H7 (cell line): ENCODE measurements around the gene CDK4. TPM values are rescaled to one million over a fixed set of nuclear protein-coding genes. Genes with fewer than 3 reads are reported as not detected.
"Not testable (repeated sequence)": the region's sequence is repeated elsewhere in the genome, so short reads cannot be mapped to it uniquely, and the experiment has no call there.

ENCODE experiments used
- DNase-seq: peaks from one replicate; pipeline ENCODE4 v3.0.0; 2012
- H3K27me3 ChIP-seq: 2 replicates; pipeline ENCODE4 v1.6.0; 2011; ENCODE audit warnings: mild to moderate bottlenecking, low read length; ENCODE audit not compliant: control insufficient read depth, insufficient read depth
- H3K36me3 ChIP-seq: replicated peaks from 2 replicates; pipeline ENCODE4 v1.5.1; 2011; ENCODE audit warnings: low read length; ENCODE audit not compliant: control insufficient read depth, insufficient read depth
- H3K4me3 ChIP-seq: 2 replicates; pipeline ENCODE4 v1.5.1; 2011; ENCODE audit warnings: low read depth, mild to moderate bottlenecking, control low read depth, low read length, moderate library complexity; ENCODE audit not compliant: insufficient read depth
- total RNA-seq: library from RNA; depleted of rRNA; stranded (reverse); fragments of >200 nt; shearing (Covaris generic); gene quantifications from 2 replicates; pipeline ENCODE4 v1.2.3, GENCODE V29; 2014

Gene CDK4
- total RNA-seq, 1 experiment from 2014 or later = 275 TPM

DNA sequence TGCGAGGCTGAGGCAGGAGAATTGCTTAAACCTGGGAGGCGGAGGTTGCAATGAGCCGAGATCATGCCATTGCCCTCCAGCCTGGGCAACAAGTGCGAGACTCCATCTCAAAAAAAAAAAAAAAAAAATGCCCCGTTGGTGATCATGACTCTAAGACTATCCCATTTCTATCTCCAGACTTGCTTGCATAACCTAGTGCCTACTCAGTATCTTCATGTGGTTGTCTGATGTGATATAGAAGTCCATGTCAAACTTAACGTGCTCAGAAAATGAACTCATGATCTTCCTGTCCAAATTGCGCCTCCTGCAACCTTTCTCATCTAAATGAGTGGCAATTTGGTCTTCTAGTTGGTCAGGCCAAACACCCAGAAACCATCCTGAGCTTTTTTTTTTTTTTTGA is 25.8 kb upstream of the CDK4 start:
- no peaks in the 10 kb centered on the region; the same call in 1 of the 2 replicates for H3K36me3 ChIP-seq
- no peak for DNase-seq
- peaks cover under 1% of the 10 kb centered on the region for H3K27me3 ChIP-seq
- H3K4me3 ChIP-seq = no peak overlapping the region

DNA sequence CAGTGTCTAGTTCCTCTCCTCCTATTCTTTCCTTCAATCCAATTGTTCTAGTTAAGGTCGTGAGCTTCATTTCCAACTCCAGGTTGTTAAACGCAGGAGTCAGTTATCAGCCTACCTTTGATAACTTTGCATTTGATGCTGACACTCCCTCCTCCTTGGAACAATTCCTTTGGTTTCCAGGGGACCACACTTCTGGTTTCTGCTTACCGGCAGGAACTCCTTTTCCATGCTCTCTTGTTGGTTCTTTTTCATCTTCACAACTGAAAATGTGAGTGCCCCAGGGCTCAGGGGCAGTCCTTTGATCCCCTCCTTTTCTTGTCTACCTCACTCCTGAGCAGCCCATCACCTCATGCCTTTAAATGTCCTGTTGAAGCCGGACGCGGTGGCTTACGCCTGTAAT is 25.3 kb upstream of the CDK4 start:
- no peaks in the 10 kb centered on the region; the same call in 1 of the 2 replicates for H3K36me3 ChIP-seq
- H3K27me3 ChIP-seq = peaks cover 3% of the 10 kb centered on the region
- no peak overlapping the region for H3K4me3 ChIP-seq
- no peak for DNase-seq

DNA sequence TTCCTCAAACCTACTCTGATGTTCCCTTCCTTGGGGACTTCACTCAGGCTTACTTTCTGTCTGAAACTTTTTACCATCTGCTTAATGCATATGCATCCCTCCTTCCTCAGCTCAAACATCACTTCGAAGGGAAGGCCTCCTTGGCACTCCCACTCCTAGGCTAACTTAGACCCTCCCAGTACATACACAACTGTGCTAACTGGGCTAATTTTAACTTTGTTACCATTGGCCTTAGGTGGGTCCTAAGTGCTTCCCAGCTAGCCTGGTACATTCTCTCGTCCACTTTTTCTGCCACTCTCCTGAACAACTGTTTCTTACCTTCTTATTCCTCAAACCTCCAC is 24.1 kb upstream of the CDK4 start:
- DNase-seq = no peak
- Histone ChIP-seq H3K27me3 (peaks cover 3% of the 10 kb centered on the region), H3K36me3 (no peaks in the 10 kb centered on the region; the same call in 1 of the 2 replicates), H3K4me3 (no peak overlapping the region)

DNA sequence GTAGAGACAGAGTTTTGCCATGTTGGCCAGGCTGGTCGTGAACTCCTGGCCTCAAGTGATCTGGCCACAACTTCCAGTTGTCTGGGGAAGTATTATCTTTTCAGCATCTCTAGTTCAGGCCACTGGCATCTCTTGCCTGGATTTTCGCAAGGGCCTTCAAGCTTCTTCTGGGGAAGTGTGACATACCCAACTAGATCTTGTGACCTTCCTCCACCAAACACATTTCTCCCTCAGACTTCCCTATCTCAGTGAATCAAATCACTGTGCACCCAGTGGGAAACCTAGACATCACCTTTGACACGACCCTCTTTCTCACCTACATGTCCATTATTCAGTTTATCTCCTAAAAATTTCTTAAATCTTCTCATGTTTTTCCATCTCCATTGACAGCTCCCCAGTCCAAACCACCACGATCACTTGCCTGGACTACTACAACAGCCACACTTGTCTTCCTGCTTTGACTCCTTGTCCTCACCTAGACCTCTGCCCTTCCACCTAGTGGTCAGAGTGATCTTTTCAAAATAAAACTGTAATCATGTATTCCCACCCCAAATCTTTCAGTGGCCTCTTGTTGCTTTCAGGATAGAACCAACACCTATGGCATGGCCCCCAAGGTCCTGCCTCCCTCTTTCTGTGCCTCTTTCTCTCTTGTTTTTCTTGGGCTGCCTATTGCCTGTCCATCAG is 23.6 kb upstream of the CDK4 start:
- no peak overlapping the region for H3K4me3 ChIP-seq
- peaks cover 3% of the 10 kb centered on the region for H3K27me3 ChIP-seq
- DNase-seq = no peak
- peaks cover 2% of the 10 kb centered on the region for H3K36me3 ChIP-seq

DNA sequence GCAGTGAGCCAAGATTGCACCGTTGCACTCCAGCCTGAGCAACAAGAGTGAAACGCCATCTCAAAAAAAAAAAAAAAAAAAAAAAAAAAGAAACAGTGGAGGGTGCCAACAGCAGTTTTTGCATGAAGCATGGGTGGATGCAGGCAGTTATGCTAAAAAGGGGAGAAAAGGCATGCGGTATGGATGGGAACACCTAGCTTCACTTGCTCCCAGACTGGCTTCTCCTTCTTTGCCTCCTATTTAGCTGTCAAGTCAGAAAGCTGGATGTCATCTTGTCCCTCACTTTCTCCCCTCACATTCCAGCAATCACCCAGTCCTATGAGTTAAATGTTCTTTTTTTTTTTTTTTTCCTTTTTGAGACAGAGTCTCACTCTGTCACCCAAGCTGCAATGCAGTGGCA is 22.9 kb upstream of the CDK4 start:
- DNase-seq = no peak
- Histone ChIP-seq H3K27me3 (peaks cover 3% of the 10 kb centered on the region), H3K4me3 (no peak overlapping the region), H3K36me3 (peaks cover 6% of the 10 kb centered on the region)

DNA sequence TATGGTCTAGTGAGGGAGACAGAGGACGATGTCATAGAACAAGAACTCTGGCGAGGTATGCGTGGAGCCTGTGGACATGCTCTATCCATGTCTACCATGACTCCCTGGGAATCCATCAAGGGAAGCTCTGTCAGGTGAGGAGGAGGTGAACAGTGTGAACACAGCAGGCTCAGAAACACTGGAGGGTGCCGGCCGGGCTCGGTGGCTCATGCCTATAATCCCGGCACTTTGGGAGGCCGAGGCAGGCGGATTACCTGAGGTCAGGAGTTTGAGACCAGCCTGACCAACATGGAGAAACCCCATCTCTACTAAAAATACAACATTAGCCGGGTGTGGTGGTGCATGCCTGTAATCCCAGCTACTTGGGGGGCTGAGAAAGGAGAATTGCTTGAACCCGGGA is 22.5 kb upstream of the CDK4 start:
- H3K36me3 ChIP-seq, DNase-seq, H3K27me3 ChIP-seq, H3K4me3 ChIP-seq: not testable (repeated sequence)

DNA sequence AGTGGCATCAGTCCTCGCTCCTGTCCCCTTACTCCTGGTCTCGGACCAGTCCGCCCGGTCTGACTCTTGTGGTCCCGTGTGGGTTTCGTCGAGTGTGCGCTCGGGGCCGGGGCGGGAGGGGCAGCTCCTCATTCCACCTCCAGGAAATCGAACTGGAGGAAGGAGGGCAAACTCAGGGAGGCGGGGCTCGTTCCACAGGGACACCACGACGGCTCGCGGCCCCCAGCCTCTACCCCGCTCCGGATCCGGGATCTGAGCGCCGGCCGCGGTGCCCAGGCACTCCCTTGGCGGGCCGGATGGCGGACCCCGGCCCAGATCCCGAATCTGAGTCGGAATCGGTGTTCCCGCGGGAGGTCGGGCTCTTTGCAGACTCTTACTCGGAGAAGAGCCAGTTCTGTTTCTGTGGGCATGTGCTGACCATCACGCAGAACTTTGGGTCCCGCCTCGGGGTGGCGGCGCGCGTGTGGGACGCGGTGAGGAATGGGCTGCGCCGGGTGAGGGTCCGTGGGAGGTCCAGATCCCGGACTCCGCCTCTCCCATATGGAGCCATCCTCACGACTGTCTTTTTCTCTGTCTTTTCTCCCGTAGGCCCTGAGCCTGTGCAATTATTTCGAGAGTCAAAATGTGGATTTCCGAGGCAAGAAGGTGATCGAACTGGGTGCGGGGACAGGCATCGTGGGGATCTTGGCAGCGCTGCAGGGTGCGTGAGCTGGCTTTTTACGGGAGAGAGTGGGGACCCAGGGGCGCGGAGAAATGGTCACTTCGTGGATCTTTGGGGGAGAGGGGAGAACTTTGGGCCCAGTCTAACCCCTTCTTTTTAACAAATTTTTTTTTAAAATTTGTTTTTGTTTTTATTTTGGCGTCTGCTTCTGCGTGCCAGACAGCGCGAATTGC is 20.6 kb upstream of the CDK4 start, which contains the start of gene EEF1AKMT3:
TSS of gene EEF1AKMT3 (plus strand) at position 186 of the 894 bp plus-strand sequence. CDS start at position 297, 111 bp downstream.
- Histone ChIP-seq H3K27me3 (peaks cover 3% of the 10 kb centered on the region), H3K36me3 (peaks cover 16% of the 10 kb centered on the region), H3K4me3 (peak within 1 kb of the TSS; percentile 75)
- DNase-seq = peak; percentile 86

DNA sequence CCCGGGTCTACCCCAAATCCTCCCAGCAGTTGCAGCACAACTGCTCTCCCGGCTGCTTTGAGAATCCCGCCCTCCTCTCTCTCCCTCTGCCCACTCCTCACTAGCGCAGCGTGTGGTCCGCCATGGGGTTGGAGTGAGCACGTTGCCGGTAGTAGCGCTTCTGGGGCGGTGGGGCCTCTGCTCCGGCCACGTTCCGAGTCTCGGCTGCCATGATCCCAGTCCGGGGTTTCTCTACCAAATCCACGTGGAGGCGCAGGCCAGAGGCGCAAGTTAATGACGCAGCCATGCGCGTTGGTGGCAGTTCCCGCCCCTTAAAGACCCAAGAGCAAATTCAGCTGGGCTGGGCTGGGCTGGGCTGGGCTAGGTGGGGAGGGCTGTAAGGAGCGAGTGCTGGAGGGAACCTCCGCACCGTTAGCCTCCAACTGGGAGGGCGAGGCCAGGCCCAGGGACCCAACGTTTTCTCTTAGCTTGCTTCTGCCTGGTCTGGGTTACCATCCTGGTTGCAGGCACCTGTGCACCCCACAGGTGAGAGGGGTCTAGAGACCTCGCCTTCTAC is 19.8 kb upstream of the CDK4 start, which contains the start of gene METTL1:
TSS of gene METTL1 (minus strand) at position 233 of the 556 bp plus-strand sequence. CDS start at position 211, 22 bp downstream.
- Histone ChIP-seq H3K27me3 (peaks cover 7% of the 10 kb centered on the region), H3K36me3 (peaks cover 16% of the 10 kb centered on the region), H3K4me3 (peak within 1 kb of the TSS; percentile 75)
- peak; percentile 96 for DNase-seq

DNA sequence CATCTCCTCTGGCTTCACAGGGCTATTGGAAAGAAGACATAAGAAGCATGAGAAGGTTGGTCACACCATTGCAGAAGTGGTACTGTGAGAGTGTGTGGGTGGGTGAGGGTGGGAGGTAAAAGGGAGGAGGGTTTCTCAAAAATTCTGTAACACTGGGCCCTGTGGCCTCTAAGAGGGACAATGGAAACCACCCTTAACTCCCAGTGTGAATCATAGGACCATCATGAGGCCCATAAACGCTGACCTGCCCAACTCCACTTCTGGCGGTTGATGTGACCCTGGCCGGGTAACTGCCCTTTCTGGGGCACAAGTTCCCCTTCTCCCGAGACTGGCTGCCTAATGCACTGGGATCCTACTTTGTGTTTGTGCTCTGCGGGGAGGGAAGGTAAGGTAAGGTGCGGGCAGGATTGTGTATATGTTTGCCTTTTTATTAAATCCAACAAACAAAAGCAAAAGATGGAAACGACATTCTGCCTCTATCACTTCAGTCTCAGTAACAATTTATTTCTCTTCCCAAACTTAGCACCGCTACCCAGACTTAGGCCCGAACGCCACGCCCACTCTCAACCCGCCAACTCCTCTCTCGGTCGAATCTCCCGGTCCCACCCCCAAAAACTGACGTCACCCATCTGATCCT is 19.2 kb upstream of the CDK4 start:
- Histone ChIP-seq H3K4me3 (peak overlapping the region; percentile 75), H3K36me3 (peaks cover 16% of the 10 kb centered on the region), H3K27me3 (peaks cover 13% of the 10 kb centered on the region)
- peak; percentile 96 for DNase-seq

DNA sequence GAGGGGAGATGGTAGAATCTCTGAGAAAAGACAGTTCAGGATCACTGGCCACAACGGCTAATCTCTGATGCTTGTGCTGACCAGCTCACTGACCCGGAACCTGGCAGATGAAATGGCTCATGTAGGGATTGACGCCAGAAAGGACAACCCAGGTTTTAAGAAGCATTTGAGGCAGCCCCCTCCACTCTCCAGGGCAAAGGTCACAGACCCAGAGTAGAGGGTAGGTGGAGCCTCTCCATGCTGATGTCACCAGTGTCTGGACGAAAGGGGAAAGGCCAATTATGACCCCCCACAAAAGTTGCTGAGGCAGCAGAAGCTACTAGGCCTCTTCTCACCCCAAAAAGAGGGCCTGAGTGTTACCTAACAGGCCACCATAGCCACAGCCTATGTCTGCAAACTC is 18.6 kb upstream of the CDK4 start:
- DNase-seq = no peak
- Histone ChIP-seq H3K36me3 (peaks cover 16% of the 10 kb centered on the region), H3K4me3 (no peak overlapping the region), H3K27me3 (peaks cover 19% of the 10 kb centered on the region)

DNA sequence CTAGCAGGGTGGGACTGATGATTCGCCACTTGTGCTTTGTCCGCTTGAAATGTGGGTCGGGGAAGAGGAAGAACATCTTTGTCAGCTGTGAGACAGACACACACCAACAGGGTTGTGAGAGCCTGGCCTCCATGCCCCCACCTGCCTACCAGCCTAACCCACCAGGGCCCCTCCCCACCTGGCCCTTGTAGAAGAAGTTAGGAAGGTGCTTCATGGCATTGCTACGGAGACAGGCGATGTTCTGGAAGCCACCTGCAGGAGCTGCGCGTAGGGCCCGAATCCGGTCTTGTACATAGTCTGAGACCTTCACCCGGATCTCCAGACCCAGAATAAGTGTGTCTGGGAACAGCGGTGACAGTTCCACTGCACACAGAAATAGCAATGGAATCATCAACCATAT is 17.5 kb upstream of the CDK4 start:
- peaks cover 31% of the 10 kb centered on the region for H3K27me3 ChIP-seq
- peaks cover 16% of the 10 kb centered on the region for H3K36me3 ChIP-seq
- H3K4me3 ChIP-seq = no peak overlapping the region
- DNase-seq = no peak

DNA sequence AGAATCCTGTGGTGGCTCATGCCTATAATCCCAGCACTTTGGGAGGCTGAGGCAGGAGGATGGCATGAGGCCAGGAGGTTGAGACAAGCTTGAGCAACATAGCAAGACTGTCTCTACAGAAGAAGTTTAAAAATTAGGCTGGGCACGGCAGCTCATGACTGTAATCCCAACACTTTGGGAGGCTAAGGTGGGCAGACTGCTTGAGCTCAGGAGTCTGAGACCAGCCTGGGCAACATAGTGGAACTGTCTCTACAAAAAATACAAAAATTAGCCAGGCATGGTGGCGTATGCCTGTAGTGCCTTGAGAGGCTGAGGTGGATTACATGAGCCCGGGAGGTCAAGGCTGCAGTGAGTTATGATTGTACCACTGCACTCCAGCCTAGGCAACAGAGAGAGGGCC is 15.8 kb upstream of the CDK4 start:
- H3K27me3 ChIP-seq = peaks cover 47% of the 10 kb centered on the region

DNA sequence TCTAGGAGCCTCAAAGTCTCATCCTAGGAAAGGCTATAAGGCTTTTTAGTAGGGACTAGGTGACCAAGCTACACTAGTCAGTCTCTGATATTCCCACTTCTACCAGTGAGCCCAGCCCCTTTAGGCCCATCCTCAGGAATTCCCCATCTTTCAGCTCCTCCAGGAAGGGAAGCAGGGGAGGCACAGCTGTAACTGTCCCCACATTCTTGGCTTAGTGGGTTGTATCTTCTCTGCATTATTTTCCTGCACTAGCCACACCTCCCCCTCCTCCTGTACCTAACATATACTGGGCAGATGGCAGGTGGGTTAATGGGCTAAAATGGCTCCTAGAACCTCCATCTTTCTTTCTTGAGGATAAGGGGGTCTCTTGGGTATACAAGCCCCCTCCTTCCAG is 15.2 kb upstream of the CDK4 start:
- Histone ChIP-seq H3K36me3 (peaks cover 16% of the 10 kb centered on the region), H3K27me3 (peaks cover 51% of the 10 kb centered on the region), H3K4me3 (no peak overlapping the region)
- DNase-seq = peak; percentile 46

More for the DNA sequence above, 15.8 kb upstream of the CDK4 start:
- H3K4me3 ChIP-seq = no peak overlapping the region
- no peak for DNase-seq
- H3K36me3 ChIP-seq = peaks cover 16% of the 10 kb centered on the region
